Right lobe of liver (tissue), 6 donors: Measurements from ENCODE around the gene MED31. TPM values are rescaled to one million over a fixed set of nuclear protein-coding genes. Genes with fewer than 3 reads are reported as not detected.

Experiments
- ATAC-seq, 4 donors: fragments of 200-7000 bp; cut with Tn5 transposase; one replicate each; pipeline ENCODE4 v1.9.1; 2020; ENCODE audit warnings: mild to moderate bottlenecking in 4 of 4, moderate library complexity in 4 of 4
- DNase-seq, 3 donors: peaks; one replicate each; pipeline ENCODE4 v3.0.0-alpha.2; 2020
- H3K27ac ChIP-seq, 3 donors: fragments of 200-600 bp; one replicate each; pipeline ENCODE4 v1.8.0; 2022
- H3K27me3 ChIP-seq, 2 donors: fragments of 200-600 bp; one replicate each; pipeline ENCODE4 v1.8.0; 2022
- H3K36me3 ChIP-seq, 4 donors: fragments of 200-600 bp; sonication (generic) in 1 of 4; one replicate each; pipeline versions ENCODE4 v1.5.1 to v1.8.0; 2017 to 2022; ENCODE audit warnings: control low read depth in 1 of 4
- H3K4me1 ChIP-seq, 4 donors: fragments of 200-600 bp; sonication (generic) in 1 of 4; one replicate each; pipeline versions ENCODE4 v1.5.1 to v1.8.0; 2017 to 2022; ENCODE audit warnings: control low read depth in 1 of 4
- H3K4me3 ChIP-seq, 3 donors: fragments of 200-600 bp; one replicate each; pipeline ENCODE4 v1.8.0; 2022
- H3K9me3 ChIP-seq, 4 donors: fragments of 200-600 bp; sonication (generic) in 1 of 4; one replicate each; pipeline versions ENCODE4 v1.5.1 to v1.8.0; 2017 to 2022; ENCODE audit warnings: control low read depth in 1 of 4
- CTCF ChIP-seq, 4 donors: fragments of 200-600 bp in 3 of 4; fragments of 450-650 bp in 1 of 4; IDR thresholded peaks; one replicate each; pipeline versions ENCODE4 v1.5.1 to v1.8.0; 2016 to 2022; ENCODE audit warnings: antibody characterized with exemption in 4 of 4, mild to moderate bottlenecking in 2 of 4
- POLR2A ChIP-seq: fragments of 450-650 bp; IDR thresholded peaks from one replicate; pipeline ENCODE4 v1.6.1; 2017; ENCODE audit warnings: antibody characterized with exemption, mild to moderate bottlenecking
- WGBS: methylation state at CpG from one replicate; pipeline ENCODE4 v1.1.6; 2018; ENCODE audit warnings: low coverage, low lambda C conversion rate; ENCODE audit not compliant: insufficient coverage; ENCODE audit errors: missing lambda C conversion rate; 5-methylcytosine and 5-hydroxymethylcytosine counted together
- intact Hi-C, 2 donors: fragments of 100-400 bp; cut with DNase I; formaldehyde crosslinking; loops; one replicate each; pipeline versions ENCODE4 v1.11.2 to v1.14.1; 2022
- total RNA-seq, 6 experiments: library from RNA; depleted of rRNA in 2 of 6; stranded (reverse); fragments of >200 nt in 2 of 6; fragmentation: NEBNext Ultra II Directional in 3 of 6; extraction: Animal tissue kit (Norgen Biotek cat#: 25700) in 3 of 6; gene quantifications; one replicate each; pipeline versions ENCODE4 v1.1.0 to v1.2.4, GENCODE V29; 2016 to 2023
- donor health status: DM: no; HTN: yes; CAD: no.
- donor health status: DM: no; HTN: no; CAD: no.
- donor health status: DM: no; HTN: no; CAD: no.
- donor health status: DM: no; HTN: yes; CAD: no.
- donor health status: DM: no; HTN: yes; CAD: no.

Gene MED31
- total RNA-seq, 6 experiments from 2014 or later, result 3.5 to 10.7 (median 7.4) TPM

- intact Hi-C loops, result no loop called here
- no CpG with 5 or more reads among the region's 11 CpGs for WGBS
- peak in 3 of 4 donors; percentile 4 to 26 (median 6) for ATAC-seq
Measured at GRCh38 chr17:6690641-6691040, 39.2 kb upstream of the MED31 start.

GRCh38 chr17:6688944-6689343 is 37.5 kb upstream of the MED31 start:
- Histone ChIP-seq H3K4me1 (peaks cover 0 to 55% (median 7%) of the 10 kb centered on the region in 4 donors), H3K27me3 (no peaks in the 10 kb centered on the region), H3K27ac (no peak overlapping the region), H3K9me3 (no peaks in the 10 kb centered on the region), H3K4me3 (no peak overlapping the region), H3K36me3 (peaks cover 0 to 58% (median 20%) of the 10 kb centered on the region in 4 donors)
- DNase-seq (peak in 1 of 3 donors; percentile 31), ATAC-seq (no peak)
- TF ChIP-seq POLR2A, result no peak
- TF ChIP-seq CTCF (IDR thresholded peaks at IDR 0.05), result no peak
- intact Hi-C loops, result no loop called here
- WGBS, result 96% methylated on average over 9 of the region's 9 CpGs

More at GRCh38 chr17:6690641-6691040, 39.2 kb upstream of the MED31 start:
- H3K4me3 ChIP-seq, result no peak overlapping the region
- H3K27ac ChIP-seq, result no peak overlapping the region
- TF ChIP-seq POLR2A (no peak), CTCF (IDR thresholded peaks at IDR 0.05) (no peak)
- peaks cover 0 to 39% (median 4%) of the 10 kb centered on the region in 4 donors for H3K4me1 ChIP-seq
- H3K27me3 ChIP-seq, result no peaks in the 10 kb centered on the region
- peaks cover 0 to 75% (median 30%) of the 10 kb centered on the region in 4 donors for H3K36me3 ChIP-seq
- H3K9me3 ChIP-seq, result no peaks in the 10 kb centered on the region
- peak in 1 of 3 donors; percentile 40 for DNase-seq

GRCh38 chr17:6686026-6686425 is 34.6 kb upstream of the MED31 start:
- no peak for TF ChIP-seq CTCF (IDR thresholded peaks at IDR 0.05)
- no peak for TF ChIP-seq POLR2A
- Histone ChIP-seq H3K27me3 (no peaks in the 10 kb centered on the region), H3K4me3 (no peak overlapping the region), H3K4me1 (peaks cover 0 to 77% (median 11%) of the 10 kb centered on the region in 4 donors), H3K36me3 (peaks cover 0 to 31% (median 7%) of the 10 kb centered on the region in 4 donors), H3K27ac (peak overlapping the region in 1 of 3 donors; percentile 40), H3K9me3 (no peaks in the 10 kb centered on the region)
- peak; percentile 3 to 31 (median 18) for ATAC-seq
- intact Hi-C loops, result no loop called here
- no peak for DNase-seq
- 50% methylated on average over 2 of the region's 4 CpGs for whole genome bisulfite sequencing

GRCh38 chr17:6684881-6685767 is 33.7 kb upstream of the MED31 start:
- TF ChIP-seq POLR2A, result no peak
- no peak for TF ChIP-seq CTCF (IDR thresholded peaks at IDR 0.05)
- Histone ChIP-seq H3K4me3 (no peak overlapping the region), H3K4me1 (peaks cover 0 to 77% (median 11%) of the 10 kb centered on the region in 4 donors), H3K36me3 (peaks cover 0 to 22% (median 2%) of the 10 kb centered on the region in 4 donors), H3K27ac (peak overlapping the region in 1 of 3 donors; percentile 40), H3K27me3 (no peaks in the 10 kb centered on the region), H3K9me3 (no peaks in the 10 kb centered on the region)
- ATAC-seq (peak; percentile 0 to 16 (median 8)), DNase-seq (peak in 1 of 3 donors; percentile 52)
- intact Hi-C loops, result no loop called here
- WGBS, result 75% methylated on average over 12 of the region's 14 CpGs
